B cell (primary cell): ENCODE data around the gene FBLN2. TPM values are rescaled to one million over a fixed set of nuclear protein-coding genes. Genes with fewer than 3 reads are reported as not detected.

Experiments used
- ATAC-seq: fragments of 200-7000 bp; cut with Tn5 transposase; one replicate; pipeline ENCODE4 v1.10.0; 2021; ENCODE audit warnings: low read depth, mild to moderate bottlenecking, moderate number of reproducible peaks, moderate library complexity
- CTCF ChIA-PET: fragments of 350-600 bp; sonication (Branson Sonifier 250); formaldehyde crosslinking; loops from one replicate; lab custom pipeline; 2021; ENCODE audit warnings: antibody characterized with exemption, inconsistent platforms; lab: Charles Lee
- POLR2A ChIA-PET: fragments of 350-600 bp; sonication (Branson Sonifier 250); formaldehyde crosslinking; loops from one replicate; lab custom pipeline; 2021; ENCODE audit warnings: antibody characterized with exemption; lab: Charles Lee
- DNase-seq: peaks from one replicate; pipeline ENCODE4 v3.0.0; 2013
- H2AFZ ChIP-seq: 2 replicates; pipeline ENCODE4 v1.6.1; 2012; ENCODE audit warnings: mild to moderate bottlenecking, low read depth, low read length; ENCODE audit not compliant: insufficient read depth, poor library complexity, severe bottlenecking
- H3K27ac ChIP-seq, 2 donors: 1 replicate in 1 of 2; 2 replicates in 1 of 2; pipeline ENCODE4 v1.5.1; 2012 to 2013; ENCODE audit warnings: low read length in 2 of 2, mild to moderate bottlenecking in 2 of 2, moderate library complexity in 1 of 2
- H3K27me3 ChIP-seq, 4 experiments: fragments of 200-600 bp in 1 of 4; sonication (generic) in 1 of 4; replicated peaks in 1 of 4; 1 replicate in 2 of 4; 2 replicates in 2 of 4; pipeline versions ENCODE4 v1.6.1 to v1.7.0; 2013 to 2016; ENCODE audit warnings: low read length in 3 of 4, mild to moderate bottlenecking in 2 of 4, mixed read lengths in 1 of 4, moderate library complexity in 1 of 4; ENCODE audit not compliant: insufficient read depth in 4 of 4, control insufficient read depth in 3 of 4; ENCODE audit errors: control extremely low read depth in 1 of 4
- H3K36me3 ChIP-seq, 2 experiments: replicated peaks in 1 of 2; 1 replicate in 1 of 2; 2 replicates in 1 of 2; pipeline versions ENCODE4 v1.6.1 to v1.7.1; 2013; ENCODE audit warnings: low read length in 1 of 2; ENCODE audit not compliant: insufficient read depth in 2 of 2, control insufficient read depth in 1 of 2; ENCODE audit errors: control extremely low read depth in 1 of 2, extremely low read depth in 1 of 2
- H3K4me1 ChIP-seq, 2 donors: fragments of 200-600 bp in 1 of 2; sonication (generic) in 1 of 2; 1 replicate in 1 of 2; 2 replicates in 1 of 2; pipeline versions ENCODE4 v1.5.1 to v1.6.1; 2013 to 2017; ENCODE audit warnings: low read length in 2 of 2; ENCODE audit not compliant: control insufficient read depth in 2 of 2, insufficient read depth in 2 of 2
- H3K4me2 ChIP-seq: replicated peaks from 2 replicates; pipeline ENCODE3; 2012; ENCODE audit warnings: mild to moderate bottlenecking, low read depth, low read length; ENCODE audit not compliant: poor library complexity, severe bottlenecking
- H3K4me3 ChIP-seq, 5 experiments: fragments of 200-600 bp in 1 of 5; sonication (generic) in 1 of 5; 1 replicate in 3 of 5; 2 replicates in 2 of 5; pipeline versions ENCODE4 v1.5.1 to v1.7.0; 2011 to 2016; ENCODE audit warnings: low read length in 4 of 5, mild to moderate bottlenecking in 4 of 5, low read depth in 2 of 5, control low read depth in 1 of 5, moderate library complexity in 1 of 5; ENCODE audit not compliant: insufficient read depth in 1 of 5; ENCODE audit errors: control extremely low read depth in 1 of 5, extremely low read depth in 1 of 5
- H3K79me2 ChIP-seq: fragments of 200-600 bp; sonication (generic); one replicate; pipeline ENCODE4 v1.6.0; 2016; ENCODE audit warnings: low read length; ENCODE audit not compliant: control insufficient read depth, insufficient read depth
- H3K9ac ChIP-seq: fragments of 200-600 bp; sonication (generic); 2 replicates; pipeline ENCODE4 v1.6.1; 2017; ENCODE audit warnings: mild to moderate bottlenecking, low read length, moderate library complexity
- H3K9me3 ChIP-seq, 3 donors: one replicate each; pipeline versions ENCODE4 v1.6.1 to v1.7.1; 2013; ENCODE audit warnings: low read length in 2 of 3; ENCODE audit not compliant: control insufficient read depth in 2 of 3, insufficient read depth in 1 of 3; ENCODE audit errors: control extremely low read depth in 1 of 3
- H4K20me1 ChIP-seq: 2 replicates; pipeline ENCODE4 v1.6.0; 2012; ENCODE audit warnings: mild to moderate bottlenecking, low read length; ENCODE audit not compliant: insufficient read depth, control insufficient read depth, poor library complexity, severe bottlenecking
- H3K27ac Mint-ChIP-seq: one replicate; pipeline ENCODE4 v1.8.0; 2021; ENCODE audit warnings: mixed read lengths
- H3K27me3 Mint-ChIP-seq: one replicate; pipeline ENCODE4 v1.8.0; 2021; ENCODE audit warnings: mixed read lengths
- H3K4me1 Mint-ChIP-seq: one replicate; pipeline ENCODE4 v1.8.0; 2021; ENCODE audit warnings: mixed read lengths
- H3K4me3 Mint-ChIP-seq: one replicate; pipeline ENCODE4 v1.8.0; 2021; ENCODE audit warnings: mixed read lengths
- H3K9me3 Mint-ChIP-seq: one replicate; pipeline ENCODE4 v1.8.0; 2022; ENCODE audit warnings: mixed read lengths; ENCODE audit not compliant: insufficient read depth
- CTCF ChIP-seq: fragments of 200-600 bp; IDR thresholded peaks from one replicate; pipeline ENCODE4 v1.8.0; 2022; ENCODE audit warnings: antibody characterized with exemption, mild to moderate bottlenecking
- EZH2 ChIP-seq: IDR thresholded peaks from 2 replicates; pipeline ENCODE4 v1.6.1; 2012; ENCODE audit warnings: borderline replicate concordance, low read depth, mild to moderate bottlenecking, moderate library complexity, low read length; ENCODE audit not compliant: insufficient read depth, poor library complexity, severe bottlenecking
- WGBS: methylation state at CpG from one replicate; pipeline ENCODE4 v1.1.5; 2013; ENCODE audit warnings: missing lambda C conversion rate; ENCODE audit not compliant: insufficient coverage; 5-methylcytosine and 5-hydroxymethylcytosine counted together
- intact Hi-C: fragments of 100-400 bp; cut with micrococcal nuclease; formaldehyde crosslinking; loops from one replicate; pipeline ENCODE4 v1.10.0; 2022
- polyA plus RNA-seq: library from polyadenylated mRNA; depleted of rRNA; stranded (reverse); fragments of >200 nt; gene quantifications from 2 replicates; pipeline ENCODE4 v1.2.3, GENCODE V29; 2012
- total RNA-seq, 2 donors: library from RNA; stranded (reverse); fragments of 120-200 nt in 1 of 2; gene quantifications; 1 replicate in 1 of 2; 2 replicates in 1 of 2; pipeline versions ENCODE4 v1.2.3 to v1.2.4, GENCODE V29; 2013 to 2022

FBLN2 gene
- total and polyA plus RNA-seq, 2 donors (not counting 1 experiment from before 2014, with no cell fraction given): 3.6 to 8.2 TPM

GRCh38 chr3:13588221-13588701, 39.3 kb downstream of the FBLN2 start:
- DNase-seq: no peak
- Histone ChIP-seq H3K4me1 (no peaks in the 10 kb centered on the region), H3K4me2 (no peak overlapping the region), H3K4me3 (no peak overlapping the region), H3K9me3 (no peaks in the 10 kb centered on the region), H3K36me3 (no peaks in the 10 kb centered on the region), H3K27me3 (no peaks in the 10 kb centered on the region), H4K20me1 (no peaks in the 10 kb centered on the region), H3K27ac (no peak overlapping the region), H2AFZ (no peak overlapping the region), H3K9ac (no peak overlapping the region), H3K79me2 (no peaks in the 10 kb centered on the region)
- Mint-ChIP-seq H3K27ac (no peak overlapping the region), H3K4me3 (no peak overlapping the region), H3K27me3 (no peaks in the 10 kb centered on the region), H3K9me3 (no peaks in the 10 kb centered on the region), H3K4me1 (no peaks in the 10 kb centered on the region)
- TF ChIP-seq EZH2 (no peak), CTCF (no peak)
- ChIA-PET POLR2A (no interaction called here), CTCF (no interaction called here)
- no peak for ATAC-seq
- intact Hi-C loops: no loop called here
- 83% methylated on average over 6 of the region's 16 CpGs for WGBS

GRCh38 chr3:13588993-13589392, 40.1 kb downstream of the FBLN2 start:
- Histone ChIP-seq H3K4me1 (no peaks in the 10 kb centered on the region), H3K4me3 (no peak overlapping the region), H3K9ac (no peak overlapping the region), H3K27me3 (no peaks in the 10 kb centered on the region), H3K36me3 (no peaks in the 10 kb centered on the region), H3K9me3 (no peaks in the 10 kb centered on the region), H3K27ac (no peak overlapping the region), H3K4me2 (no peak overlapping the region), H3K79me2 (no peaks in the 10 kb centered on the region), H2AFZ (no peak overlapping the region), H4K20me1 (no peaks in the 10 kb centered on the region)
- ChIA-PET POLR2A (no interaction called here), CTCF (no interaction called here)
- ATAC-seq (no peak), DNase-seq (no peak)
- 82% methylated on average over 3 of the region's 4 CpGs for WGBS
- Mint-ChIP-seq H3K9me3 (no peaks in the 10 kb centered on the region), H3K4me3 (no peak overlapping the region), H3K27ac (no peak overlapping the region), H3K27me3 (no peaks in the 10 kb centered on the region), H3K4me1 (no peaks in the 10 kb centered on the region)
- intact Hi-C loops: no loop called here
- TF ChIP-seq CTCF: no peak
- no peak for TF ChIP-seq EZH2
